ENCODE results near the gene TRMT2B.

Gene TRMT2B

GRCh38 chrX:101051549-101052302 lies at the start of gene TRMT2B:
Gene TRMT2B, minus strand, starts transcription at chrX:101052111. Its CDS starts 9,822 bp downstream, at chrX:101042289.
- TF ChIP-seq ZNF384 (IDR thresholded peaks at IDR 0.05) (no peak), L3MBTL2 (conservative IDR thresholded peaks at IDR 0.05) (peak; percentile 95), CTBP1 (IDR thresholded peaks at IDR 0.05; ENCODE audit: borderline replicate concordance) (no peak), HDGF (IDR thresholded peaks at IDR 0.05; ENCODE audit: borderline replicate concordance) (0 out of 2 replicates have a peak, but pooled peaks have one; percentile 15), ELF4 (IDR thresholded peaks at IDR 0.05) (peak; percentile 65; the same call in 1 of the 2 replicates)
- peak; percentile 79 for DNase-seq (ENCODE audit: extremely low spot score)
- CTCF ChIA-PET: no interaction called here
- POLR2A ChIA-PET: no interaction called here

- CTCF ChIA-PET: no interaction called here
- POLR2A ChIA-PET: interaction anchor here (0.6 to 1.7 kb wide), 23 partner anchors 9 to 461 kb away, joined by 3 to 15 read pairs (median 4); partner anchors contain the start of genes RPL36A, TIMM8A, TMEM35A and TSPAN6
- DNase-seq (ENCODE audit: extremely low spot score): peak; percentile 99
- TF ChIP-seq LEF1 (IDR thresholded peaks at IDR 0.05; ENCODE audit: borderline replicate concordance): no peak
- peak; percentile 97 for TF ChIP-seq L3MBTL2 (conservative IDR thresholded peaks at IDR 0.05)
- no peak for TF ChIP-seq ZNF384 (IDR thresholded peaks at IDR 0.05)
- TF ChIP-seq, protein P1, sequence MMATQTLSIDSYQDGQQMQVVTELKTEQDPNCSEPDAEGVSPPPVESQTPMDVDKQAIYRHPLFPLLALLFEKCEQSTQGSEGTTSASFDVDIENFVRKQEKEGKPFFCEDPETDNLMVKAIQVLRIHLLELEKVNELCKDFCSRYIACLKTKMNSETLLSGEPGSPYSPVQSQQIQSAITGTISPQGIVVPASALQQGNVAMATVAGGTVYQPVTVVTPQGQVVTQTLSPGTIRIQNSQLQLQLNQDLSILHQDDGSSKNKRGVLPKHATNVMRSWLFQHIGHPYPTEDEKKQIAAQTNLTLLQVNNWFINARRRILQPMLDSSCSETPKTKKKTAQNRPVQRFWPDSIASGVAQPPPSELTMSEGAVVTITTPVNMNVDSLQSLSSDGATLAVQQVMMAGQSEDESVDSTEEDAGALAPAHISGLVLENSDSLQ (IDR thresholded peaks at IDR 0.05): peak; percentile 54
- TF ChIP-seq BHLHE40 (IDR thresholded peaks at IDR 0.05; ENCODE audit: borderline replicate concordance): no peak
- no peak for TF ChIP-seq SUZ12 (IDR thresholded peaks at IDR 0.05)
Measured at GRCh38 chrX:101097546-101098453, 45.9 kb upstream of the TRMT2B start, which contains the start of gene CENPI. Gene CENPI, plus strand, starts transcription at chrX:101098204. Its CDS starts 2,867 bp downstream, at chrX:101101071.

GRCh38 chrX:101091817-101092216 lies 39.9 kb upstream of the TRMT2B start:
- no peak for TF ChIP-seq SUZ12 (IDR thresholded peaks at IDR 0.05)
- no peak for TF ChIP-seq CTBP1 (IDR thresholded peaks at IDR 0.05; ENCODE audit: borderline replicate concordance)
- TF ChIP-seq FOXA1 (IDR thresholded peaks at IDR 0.05): no peak
- no peak for TF ChIP-seq NFRKB (IDR thresholded peaks at IDR 0.05)
- TF ChIP-seq BHLHE40 (IDR thresholded peaks at IDR 0.05; ENCODE audit: borderline replicate concordance): no peak
- TF ChIP-seq, protein P1 (IDR thresholded peaks at IDR 0.05): no peak
- no peak for TF ChIP-seq SP1 (IDR thresholded peaks at IDR 0.05)
- TF ChIP-seq TARDBP (IDR thresholded peaks at IDR 0.05): no peak
- no peak for TF ChIP-seq ARNT (IDR thresholded peaks at IDR 0.05)
- no peak for TF ChIP-seq FOXM1 (IDR thresholded peaks at IDR 0.05; ENCODE audit: borderline replicate concordance)
- no peak for TF ChIP-seq L3MBTL2 (conservative IDR thresholded peaks at IDR 0.05)
- TF ChIP-seq ELF4 (IDR thresholded peaks at IDR 0.05): no peak
- no peak for TF ChIP-seq LEF1 (IDR thresholded peaks at IDR 0.05; ENCODE audit: borderline replicate concordance)
- TF ChIP-seq FOXK2 (IDR thresholded peaks at IDR 0.05): no peak
- no peak for TF ChIP-seq HDGF (IDR thresholded peaks at IDR 0.05; ENCODE audit: borderline replicate concordance)
- TF ChIP-seq ZNF384 (IDR thresholded peaks at IDR 0.05): no peak
- ChIA-PET POLR2A (no interaction called here), CTCF (no interaction called here)
- DNase-seq (ENCODE audit: extremely low spot score): no peak

DNA sequence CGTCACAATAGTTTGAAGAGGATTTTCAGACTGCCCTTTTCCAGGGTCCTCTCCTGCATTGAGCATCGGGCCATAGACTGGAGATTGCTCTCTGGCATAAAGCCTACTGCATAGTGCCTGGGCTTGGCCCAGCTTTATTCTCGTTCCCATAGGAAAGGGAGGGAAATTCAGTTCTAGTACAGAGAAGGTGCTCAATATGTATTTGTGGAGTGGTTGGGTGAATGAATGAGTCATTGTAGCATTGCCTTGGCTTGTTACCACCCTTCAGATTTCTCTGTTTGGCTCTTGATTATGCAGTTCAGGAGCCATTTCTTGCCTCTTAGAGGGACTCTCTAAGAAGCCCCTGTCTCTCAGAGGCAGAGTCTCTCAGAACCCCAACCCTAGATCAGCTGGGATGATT lies 29.3 kb upstream of the TRMT2B start:
- TF ChIP-seq ARNT (IDR thresholded peaks at IDR 0.05): no peak
- no peak for TF ChIP-seq FOXA1 (IDR thresholded peaks at IDR 0.05)
- TF ChIP-seq NFRKB (IDR thresholded peaks at IDR 0.05): no peak
- TF ChIP-seq HDGF (IDR thresholded peaks at IDR 0.05; ENCODE audit: borderline replicate concordance): no peak
- TF ChIP-seq LEF1 (IDR thresholded peaks at IDR 0.05; ENCODE audit: borderline replicate concordance): no peak
- ChIA-PET CTCF (no interaction called here), POLR2A (interaction anchor here (0.8 to 1.8 kb wide), 2 partner anchors 9 to 16 kb away, joined by 5 to 9 read pairs; partner anchors contain the start of gene CENPI)
- no peak for DNase-seq (ENCODE audit: extremely low spot score)

- no peak for DNase-seq (ENCODE audit: extremely low spot score)
- ChIA-PET CTCF (interaction anchor here (0.6 kb wide), 1 partner anchor 148 kb away, joined by 3 read pairs; no protein-coding TSS in a partner anchor), POLR2A (interaction anchor here (0.8 to 2.4 kb wide), 3 partner anchors 9 to 18 kb away, joined by 5 to 15 read pairs (median 9); partner anchors contain the start of gene CENPI)
- TF ChIP-seq SUZ12 (IDR thresholded peaks at IDR 0.05) (no peak), ZNF384 (IDR thresholded peaks at IDR 0.05) (no peak), CTBP1 (IDR thresholded peaks at IDR 0.05; ENCODE audit: borderline replicate concordance) (no peak), L3MBTL2 (conservative IDR thresholded peaks at IDR 0.05) (no peak), FOXK2 (IDR thresholded peaks at IDR 0.05) (no peak), LEF1 (IDR thresholded peaks at IDR 0.05; ENCODE audit: borderline replicate concordance) (no peak), FOXM1 (IDR thresholded peaks at IDR 0.05; ENCODE audit: borderline replicate concordance) (no peak), HDGF (IDR thresholded peaks at IDR 0.05; ENCODE audit: borderline replicate concordance) (no peak), ARNT (IDR thresholded peaks at IDR 0.05) (no peak), BHLHE40 (IDR thresholded peaks at IDR 0.05; ENCODE audit: borderline replicate concordance) (no peak), SP1 (IDR thresholded peaks at IDR 0.05) (no peak), ELF4 (IDR thresholded peaks at IDR 0.05) (no peak), FOXA1 (IDR thresholded peaks at IDR 0.05) (no peak), NFRKB (IDR thresholded peaks at IDR 0.05) (no peak), TARDBP (IDR thresholded peaks at IDR 0.05) (no peak)
- TF ChIP-seq, protein P1 (IDR thresholded peaks at IDR 0.05): no peak
Measured at GRCh38 chrX:101080326-101081124, 28.6 kb upstream of the TRMT2B start.
